IMR-90 (cell line): ENCODE measurements around the gene NTN4. TPM values are rescaled to one million over a fixed set of nuclear protein-coding genes. Genes with fewer than 3 reads are reported as not detected.

Experiments used
- ATAC-seq: fragments of 200-7000 bp; cut with Tn5 transposase; 2 replicates; pipeline ENCODE4 v1.9.1; 2020; ENCODE audit warnings: low read depth, mild to moderate bottlenecking, moderate library complexity
- BruUV-seq: library from RNA; stranded (reverse); fragments of 400-500 nt; replicated peaks from 2 replicates; lab custom pipeline; 2021; lab: Mats Ljungman, UMichigan
- CTCF ChIA-PET: fragments of 300-600 bp; formaldehyde crosslinking; extraction: SDS; loops from one replicate; lab custom pipeline; 2021; ENCODE audit warnings: antibody characterized with exemption; lab: Yijun Ruan, JAX
- POLR2A ChIA-PET: fragments of 300-600 bp; sonication (Branson Sonifier 250); formaldehyde crosslinking; loops from one replicate; lab custom pipeline; 2022; ENCODE audit warnings: antibody characterized with exemption; ENCODE audit not compliant: unreplicated experiment; lab: Charles Lee
- DNase-seq: peaks from one replicate; pipeline ENCODE4 v3.0.0; 2013
- H2AFZ ChIP-seq: replicated peaks from 2 replicates; pipeline ENCODE3; 2013; ENCODE audit warnings: low read length, mild to moderate bottlenecking; ENCODE audit not compliant: poor library complexity
- H2AK5ac ChIP-seq: 2 replicates; pipeline ENCODE4 v1.6.1; 2013; ENCODE audit warnings: low read depth, low read length, inconsistent platforms
- H2AK9ac ChIP-seq: replicated peaks from 2 replicates; pipeline ENCODE3; 2013; ENCODE audit warnings: mild to moderate bottlenecking, low read depth, low read length, moderate library complexity; ENCODE audit not compliant: poor library complexity
- H2BK120ac ChIP-seq: 2 replicates; pipeline ENCODE4 v1.6.1; 2013; ENCODE audit warnings: low read depth, low read length, inconsistent platforms
- H2BK15ac ChIP-seq: 3 replicates; pipeline ENCODE4 v1.6.1; 2013; ENCODE audit warnings: low read depth, low read length, inconsistent platforms
- H2BK20ac ChIP-seq: 2 replicates; pipeline ENCODE4 v1.6.1; 2013; ENCODE audit warnings: low read depth, mild to moderate bottlenecking, inconsistent platforms, low read length, moderate library complexity
- H2BK5ac ChIP-seq: 2 replicates; pipeline ENCODE4 v1.6.1; 2013; ENCODE audit warnings: mild to moderate bottlenecking, low read depth, low read length, inconsistent platforms; ENCODE audit not compliant: poor library complexity, severe bottlenecking
- H3K14ac ChIP-seq: replicated peaks from 2 replicates; pipeline ENCODE4 v1.6.1; 2013; ENCODE audit warnings: low read depth, low read length, inconsistent platforms
- H3K18ac ChIP-seq: 2 replicates; pipeline ENCODE4 v1.6.1; 2013; ENCODE audit warnings: low read depth, low read length, control low read depth
- H3K23ac ChIP-seq: 2 replicates; pipeline ENCODE4 v1.6.1; 2013; ENCODE audit warnings: low read depth, low read length, inconsistent platforms
- H3K27ac ChIP-seq: 2 replicates; pipeline ENCODE4 v1.5.1; 2013; ENCODE audit warnings: mild to moderate bottlenecking, control low read depth, low read length; ENCODE audit not compliant: insufficient read depth
- H3K27me3 ChIP-seq: 2 replicates; pipeline ENCODE4 v1.6.1; 2013; ENCODE audit warnings: low read length; ENCODE audit not compliant: control insufficient read depth, insufficient read depth
- H3K36me3 ChIP-seq: 2 replicates; pipeline ENCODE4 v1.6.1; 2013; ENCODE audit warnings: low read length, mixed read lengths; ENCODE audit not compliant: control insufficient read depth, insufficient read depth
- H3K4ac ChIP-seq: 2 replicates; pipeline ENCODE4 v1.6.1; 2013; ENCODE audit warnings: low read depth, low read length, inconsistent platforms
- H3K4me1 ChIP-seq: 2 replicates; pipeline ENCODE4 v1.6.1; 2013; ENCODE audit warnings: low read length, mixed read lengths; ENCODE audit not compliant: control insufficient read depth, insufficient read depth
- H3K4me2 ChIP-seq: 2 replicates; pipeline ENCODE4 v1.6.1; 2013; ENCODE audit warnings: low read depth, mild to moderate bottlenecking, control low read depth, low read length, moderate library complexity
- H3K4me3 ChIP-seq: 2 replicates; pipeline ENCODE4 v1.5.1; 2013; ENCODE audit warnings: low read depth, mild to moderate bottlenecking, control low read depth, low read length, moderate library complexity; ENCODE audit not compliant: insufficient read depth
- H3K56ac ChIP-seq: 2 replicates; pipeline ENCODE4 v1.6.1; 2013; ENCODE audit warnings: low read length, inconsistent platforms; ENCODE audit not compliant: insufficient read depth; ENCODE audit errors: extremely low read depth
- H3K79me1 ChIP-seq, 2 experiments: 2 replicates each; pipeline ENCODE4 v1.6.1; 2013; ENCODE audit warnings: low read length in 2 of 2, inconsistent platforms in 1 of 2, low read depth in 1 of 2
- H3K9ac ChIP-seq: 2 replicates; pipeline ENCODE4 v1.6.1; 2013; ENCODE audit warnings: low read depth, low read length, control low read depth
- H3K9me1 ChIP-seq: 2 replicates; pipeline ENCODE4 v1.6.1; 2013; ENCODE audit warnings: low read length, inconsistent platforms; ENCODE audit not compliant: insufficient read depth
- H3K9me3 ChIP-seq: 2 replicates; pipeline ENCODE4 v1.6.1; 2013; ENCODE audit warnings: low read length; ENCODE audit not compliant: control insufficient read depth, insufficient read depth
- H4K20me1 ChIP-seq: 2 replicates; pipeline ENCODE4 v1.6.1; 2013; ENCODE audit warnings: low read length, inconsistent platforms; ENCODE audit not compliant: insufficient read depth
- H4K5ac ChIP-seq: 2 replicates; pipeline ENCODE4 v1.6.1; 2013; ENCODE audit warnings: mild to moderate bottlenecking, low read depth, low read length, control low read depth
- H4K8ac ChIP-seq, 2 experiments: 2 replicates each; pipeline ENCODE4 v1.6.1; 2013; ENCODE audit warnings: low read depth in 2 of 2, low read length in 2 of 2, control low read depth in 1 of 2, inconsistent platforms in 1 of 2
- H4K91ac ChIP-seq: 2 replicates; pipeline ENCODE4 v1.6.1; 2013; ENCODE audit warnings: low read depth, low read length, inconsistent platforms; ENCODE audit not compliant: insufficient read depth
- BHLHE40 ChIP-seq: fragments of 150-350 bp; IDR thresholded peaks from 2 replicates; pipeline ENCODE4 v1.6.1; 2016; ENCODE audit warnings: mild to moderate bottlenecking, low read depth, low read length
- CEBPB ChIP-seq: IDR thresholded peaks from 2 replicates; pipeline ENCODE4 v1.6.1; 2012; ENCODE audit warnings: low read depth, low read length, improper control_type of control experiment
- CHD1 ChIP-seq: IDR thresholded peaks from 2 replicates; pipeline ENCODE4 v1.6.1; 2012; ENCODE audit warnings: low read depth, low read length, improper control_type of control experiment
- FOS ChIP-seq: fragments of 150-350 bp; IDR thresholded peaks from 2 replicates; pipeline ENCODE4 v1.6.1; 2016; ENCODE audit warnings: low read depth, low read length
- MXI1 ChIP-seq: IDR thresholded peaks from 2 replicates; pipeline ENCODE4 v1.6.1; 2012; ENCODE audit warnings: low read depth, mild to moderate bottlenecking, low read length, moderate library complexity, borderline replicate concordance
- NFE2L2 ChIP-seq: fragments of 150-350 bp; IDR thresholded peaks from 2 replicates; pipeline ENCODE4 v1.6.1; 2016; ENCODE audit warnings: low read depth, mild to moderate bottlenecking, low read length
- POLR2A ChIP-seq: IDR thresholded peaks from 2 replicates; pipeline ENCODE4 v1.6.1; 2012; ENCODE audit warnings: mild to moderate bottlenecking, low read depth, low read length
- RAD21 ChIP-seq: IDR thresholded peaks from 2 replicates; pipeline ENCODE4 v1.6.1; 2012; ENCODE audit warnings: low read length, improper control_type of control experiment
- RCOR1 ChIP-seq: IDR thresholded peaks from 2 replicates; pipeline ENCODE4 v1.6.1; 2012; ENCODE audit warnings: mild to moderate bottlenecking, low read length, improper control_type of control experiment; ENCODE audit not compliant: insufficient replicate concordance
- RFX5 ChIP-seq: IDR thresholded peaks from 2 replicates; pipeline ENCODE4 v1.8.0; 2012; ENCODE audit warnings: low read depth, mild to moderate bottlenecking, low read length, moderate library complexity
- SMC3 ChIP-seq: fragments of 150-350 bp; IDR thresholded peaks from 2 replicates; pipeline ENCODE4 v1.6.1; 2016; ENCODE audit warnings: low read depth, mild to moderate bottlenecking, antibody characterized with exemption, low read length, moderate library complexity
- WGBS, 2 experiments: methylation state at CpG; one replicate each; pipeline versions ENCODE4 v1.1.5 to v1.1.7; 2013; ENCODE audit warnings: missing lambda C conversion rate in 2 of 2; ENCODE audit not compliant: insufficient read length in 1 of 2; ENCODE audit errors: extremely low coverage in 2 of 2; 5-methylcytosine and 5-hydroxymethylcytosine counted together
- dilution Hi-C: fragments of 300-500 bp; cut with HindIII; formaldehyde crosslinking; loops from one replicate; pipeline ENCODE4 v1.14.3; 2018; ENCODE audit warnings: low sequenced_read_pairs; ENCODE audit not compliant: unreplicated experiment
- in situ Hi-C: fragments of 300-500 bp; cut with MboI; formaldehyde crosslinking; loops from 3 replicates; pipeline ENCODE4 v1.14.3; 2019; ENCODE audit warnings: low sequenced_read_pairs, inconsistent platforms, mixed read lengths
- intact Hi-C: fragments of 100-400 bp; cut with micrococcal nuclease; formaldehyde crosslinking; loops from 2 replicates; pipeline ENCODE4 v1.10.0; 2022
- polyA plus RNA-seq, 3 experiments: library from polyadenylated mRNA; depleted of rRNA; stranded (reverse); fragments of >200 nt; gene quantifications; 2 replicates each; pipeline ENCODE4 v1.2.3, GENCODE V29; 2012; ENCODE audit warnings: low replicate concordance in 1 of 3
- total RNA-seq: library from RNA; depleted of rRNA; stranded (reverse); fragments of >200 nt; gene quantifications from 2 replicates; pipeline ENCODE4 v1.2.3, GENCODE V29; 2012
- TF ChIP-seq, protein P1 (sequence below): fragments of 150-350 bp; IDR thresholded peaks from 2 replicates; pipeline ENCODE4 v1.6.1; 2017; ENCODE audit warnings: mild to moderate bottlenecking, antibody characterized with exemption, low read length, low read depth
- TF ChIP-seq, protein P2 (sequence below): fragments of 150-350 bp; IDR thresholded peaks from 2 replicates; pipeline ENCODE4 v1.6.1; 2016; ENCODE audit warnings: low read depth, mild to moderate bottlenecking, low read length, moderate library complexity, borderline replicate concordance

NTN4 gene
- total and polyA plus RNA-seq, 2 of the 4 experiments (the other 2 are of a cell fraction) = 54.6 to 56.6 TPM

GRCh38 chr12:95640516-95640915 is 150.0 kb downstream of the NTN4 start:
- ChIA-PET CTCF (no interaction called here), POLR2A (no interaction called here)
- DNase-seq = no peak
- Histone ChIP-seq H4K20me1 (no peaks in the 10 kb centered on the region), H3K14ac (peak overlapping the region; percentile 30), H3K18ac (peak overlapping the region; percentile 96), H3K9me3 (no peaks in the 10 kb centered on the region), H2AK9ac (no peak overlapping the region), H3K36me3 (no peaks in the 10 kb centered on the region), H3K79me1 (peaks cover 0 to 6% of the 10 kb centered on the region in 2 experiments; a peak in 2 of 4 replicates), H3K4me3 (no peak overlapping the region), H3K27me3 (no peaks in the 10 kb centered on the region), H4K91ac (peak overlapping the region; percentile 87), H3K27ac (peak overlapping the region; percentile 22; the same call in 1 of the 2 replicates), H4K5ac (peak overlapping the region; percentile 78), H3K23ac (peak overlapping the region; percentile 63), H2BK15ac (peak overlapping the region; percentile 96; the same call in 2 of the 3 replicates), H4K8ac (peak overlapping the region; percentile 15 to 55; a peak in 2 of 4 replicates), H3K56ac (no peak overlapping the region), H2AK5ac (peak overlapping the region; percentile 93), H3K9me1 (peaks cover 27% of the 10 kb centered on the region), H2BK20ac (peak overlapping the region; percentile 88), H3K4me2 (no peak overlapping the region), H3K9ac (no peak overlapping the region), H2BK5ac (peak overlapping the region; percentile 45), H2AFZ (no peak overlapping the region), H3K4me1 (peaks cover 19% of the 10 kb centered on the region), H3K4ac (peak overlapping the region; percentile 94), H2BK120ac (peak overlapping the region; percentile 91)
- intact Hi-C loops = no loop called here
- dilution Hi-C loops = no loop called here
- in situ Hi-C loops = no loop called here
- no peak for ATAC-seq
- no TSS peak for BruUV-seq
- TF ChIP-seq BHLHE40 (no peak), RCOR1 (no peak), NFE2L2 (no peak), SMC3 (no peak), CHD1 (no peak), FOS (no peak), RAD21 (no peak), CEBPB (no peak), POLR2A (no peak), RFX5 (no peak), MXI1 (no peak)
- TF ChIP-seq, protein P1, sequence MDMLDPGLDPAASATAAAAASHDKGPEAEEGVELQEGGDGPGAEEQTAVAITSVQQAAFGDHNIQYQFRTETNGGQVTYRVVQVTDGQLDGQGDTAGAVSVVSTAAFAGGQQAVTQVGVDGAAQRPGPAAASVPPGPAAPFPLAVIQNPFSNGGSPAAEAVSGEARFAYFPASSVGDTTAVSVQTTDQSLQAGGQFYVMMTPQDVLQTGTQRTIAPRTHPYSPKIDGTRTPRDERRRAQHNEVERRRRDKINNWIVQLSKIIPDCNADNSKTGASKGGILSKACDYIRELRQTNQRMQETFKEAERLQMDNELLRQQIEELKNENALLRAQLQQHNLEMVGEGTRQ = no peak
- TF ChIP-seq, protein P2, sequence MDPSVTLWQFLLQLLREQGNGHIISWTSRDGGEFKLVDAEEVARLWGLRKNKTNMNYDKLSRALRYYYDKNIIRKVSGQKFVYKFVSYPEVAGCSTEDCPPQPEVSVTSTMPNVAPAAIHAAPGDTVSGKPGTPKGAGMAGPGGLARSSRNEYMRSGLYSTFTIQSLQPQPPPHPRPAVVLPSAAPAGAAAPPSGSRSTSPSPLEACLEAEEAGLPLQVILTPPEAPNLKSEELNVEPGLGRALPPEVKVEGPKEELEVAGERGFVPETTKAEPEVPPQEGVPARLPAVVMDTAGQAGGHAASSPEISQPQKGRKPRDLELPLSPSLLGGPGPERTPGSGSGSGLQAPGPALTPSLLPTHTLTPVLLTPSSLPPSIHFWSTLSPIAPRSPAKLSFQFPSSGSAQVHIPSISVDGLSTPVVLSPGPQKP = no peak
- WGBS, 2 experiments = 83% methylated on average over 2 of the region's 3 CpGs; no CpG with 5 or more reads in 1 of the 2 experiments
